ENCODE results near the gene BRD3OS.

DNA sequence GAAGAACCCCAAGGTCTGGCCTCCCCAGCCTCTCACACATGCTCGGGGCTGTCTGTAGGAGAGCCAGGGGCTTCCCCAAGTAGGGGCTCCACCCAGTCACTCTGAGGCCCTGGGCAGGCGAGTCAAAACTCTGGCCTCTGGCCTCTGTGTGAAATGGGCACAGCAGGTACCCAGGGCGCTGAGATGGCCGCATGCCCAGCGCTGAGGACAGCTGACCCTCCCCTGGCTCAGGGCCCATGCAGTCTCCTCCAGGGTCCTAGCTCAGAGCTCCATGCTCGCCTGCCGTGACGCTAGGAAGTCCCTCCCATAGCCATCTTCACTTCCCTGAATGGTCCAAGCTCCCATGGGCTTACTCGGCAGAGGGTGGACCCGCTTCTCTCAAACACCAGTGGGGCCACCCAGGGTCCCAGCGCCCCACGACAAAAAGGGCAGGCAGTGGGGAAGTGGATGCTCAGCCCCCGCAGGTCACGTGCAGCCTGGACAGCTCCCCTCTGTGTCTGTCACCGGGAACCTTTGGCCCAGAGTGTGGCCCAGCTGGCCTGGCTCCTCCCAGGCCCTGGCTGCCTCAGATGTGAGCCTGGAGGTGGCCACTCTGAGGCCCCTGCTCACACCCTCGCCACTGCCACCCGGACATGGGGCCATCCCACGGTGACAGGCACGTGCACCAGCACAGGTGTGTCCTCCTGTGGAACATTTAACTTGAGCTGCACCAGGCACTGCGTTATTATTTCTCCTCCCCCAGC is 21.0 kb upstream of the BRD3OS start:
- TF ChIP-seq, protein P1, sequence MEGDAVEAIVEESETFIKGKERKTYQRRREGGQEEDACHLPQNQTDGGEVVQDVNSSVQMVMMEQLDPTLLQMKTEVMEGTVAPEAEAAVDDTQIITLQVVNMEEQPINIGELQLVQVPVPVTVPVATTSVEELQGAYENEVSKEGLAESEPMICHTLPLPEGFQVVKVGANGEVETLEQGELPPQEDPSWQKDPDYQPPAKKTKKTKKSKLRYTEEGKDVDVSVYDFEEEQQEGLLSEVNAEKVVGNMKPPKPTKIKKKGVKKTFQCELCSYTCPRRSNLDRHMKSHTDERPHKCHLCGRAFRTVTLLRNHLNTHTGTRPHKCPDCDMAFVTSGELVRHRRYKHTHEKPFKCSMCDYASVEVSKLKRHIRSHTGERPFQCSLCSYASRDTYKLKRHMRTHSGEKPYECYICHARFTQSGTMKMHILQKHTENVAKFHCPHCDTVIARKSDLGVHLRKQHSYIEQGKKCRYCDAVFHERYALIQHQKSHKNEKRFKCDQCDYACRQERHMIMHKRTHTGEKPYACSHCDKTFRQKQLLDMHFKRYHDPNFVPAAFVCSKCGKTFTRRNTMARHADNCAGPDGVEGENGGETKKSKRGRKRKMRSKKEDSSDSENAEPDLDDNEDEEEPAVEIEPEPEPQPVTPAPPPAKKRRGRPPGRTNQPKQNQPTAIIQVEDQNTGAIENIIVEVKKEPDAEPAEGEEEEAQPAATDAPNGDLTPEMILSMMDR (IDR thresholded peaks at IDR 0.05) = no peak
- no peak for TF ChIP-seq POLR2A (IDR thresholded peaks at IDR 0.05)

All from breast epithelium (tissue), 3 donors.